HG03280 (cell line): ENCODE data around the gene DDHD1.
"Not testable (repeated sequence)": the region's sequence is repeated elsewhere in the genome, so short reads cannot be mapped to it uniquely, and the experiment has no call there.

Source experiments
- ATAC-seq: cut with Tn5 transposase; IDR thresholded peaks from one replicate; pipeline ENCODE4 v1.9.1; 2021; ENCODE audit warnings: mild to moderate bottlenecking, moderate library complexity; ENCODE audit not compliant: unreplicated experiment

The DDHD1 gene

GRCh38 chr14:53109105-53110041 lies 43.8 kb downstream of the DDHD1 start:
- peak; percentile 78 for ATAC-seq

GRCh38 chr14:53108292-53109104 lies 44.6 kb downstream of the DDHD1 start:
- no peak for ATAC-seq

GRCh38 chr14:53106768-53107167 lies 46.4 kb downstream of the DDHD1 start:
- no peak for ATAC-seq

- ATAC-seq, result no peak
Observed at GRCh38 chr14:53103636-53104340, 49.3 kb downstream of the DDHD1 start.

GRCh38 chr14:53093206-53093605 lies 59.9 kb downstream of the DDHD1 start:
- no peak for ATAC-seq

GRCh38 chr14:53090853-53091252 lies 62.3 kb downstream of the DDHD1 start:
- no peak for ATAC-seq

- not testable (repeated sequence) for ATAC-seq
Observed at GRCh38 chr14:53084954-53085353, 68.2 kb downstream of the DDHD1 start.

- no peak for ATAC-seq
Observed at GRCh38 chr14:53064475-53064874, 88.6 kb downstream of the DDHD1 start.

- ATAC-seq, result no peak
Observed at GRCh38 chr14:53062856-53063255, 90.3 kb downstream of the DDHD1 start.

GRCh38 chr14:53060046-53060445 lies 93.1 kb downstream of the DDHD1 start:
- ATAC-seq, result no peak

- peak; percentile 59 for ATAC-seq
Observed at GRCh38 chr14:53055003-53055402, 98.1 kb downstream of the DDHD1 start.

GRCh38 chr14:53054457-53054856 lies 98.7 kb downstream of the DDHD1 start:
- ATAC-seq, result no peak

- ATAC-seq, result no peak
Observed at GRCh38 chr14:53048631-53049030, 104.5 kb downstream of the DDHD1 start.

- ATAC-seq, result no peak
Observed at GRCh38 chr14:53047307-53048069, 105.6 kb downstream of the DDHD1 start.

GRCh38 chr14:53044486-53044885 lies 108.6 kb downstream of the DDHD1 start:
- no peak for ATAC-seq

GRCh38 chr14:53043027-53043581 lies 110.0 kb downstream of the DDHD1 start:
- ATAC-seq, result no peak

- ATAC-seq, result no peak
Observed at GRCh38 chr14:53042480-53042879, 110.6 kb downstream of the DDHD1 start.

- ATAC-seq, result no peak
Observed at GRCh38 chr14:53041067-53041466, 112.1 kb downstream of the DDHD1 start.

- ATAC-seq, result no peak
Observed at GRCh38 chr14:53038629-53039028, 114.5 kb downstream of the DDHD1 start.

- ATAC-seq, result no peak
Observed at GRCh38 chr14:53037016-53037415, 116.1 kb downstream of the DDHD1 start.
